ENCODE measurements around the gene PHF12.
"Not testable (repeated sequence)": the region's sequence is repeated elsewhere in the genome, so short reads cannot be mapped to it uniquely, and the experiment has no call there.

PHF12 gene

GRCh38 chr17:28937044-28937729 lies 14.1 kb downstream of the PHF12 start:
- in situ Hi-C loops (cut with MboI; ENCODE audit: low sequenced_read_pairs), result no loop called here

DNA sequence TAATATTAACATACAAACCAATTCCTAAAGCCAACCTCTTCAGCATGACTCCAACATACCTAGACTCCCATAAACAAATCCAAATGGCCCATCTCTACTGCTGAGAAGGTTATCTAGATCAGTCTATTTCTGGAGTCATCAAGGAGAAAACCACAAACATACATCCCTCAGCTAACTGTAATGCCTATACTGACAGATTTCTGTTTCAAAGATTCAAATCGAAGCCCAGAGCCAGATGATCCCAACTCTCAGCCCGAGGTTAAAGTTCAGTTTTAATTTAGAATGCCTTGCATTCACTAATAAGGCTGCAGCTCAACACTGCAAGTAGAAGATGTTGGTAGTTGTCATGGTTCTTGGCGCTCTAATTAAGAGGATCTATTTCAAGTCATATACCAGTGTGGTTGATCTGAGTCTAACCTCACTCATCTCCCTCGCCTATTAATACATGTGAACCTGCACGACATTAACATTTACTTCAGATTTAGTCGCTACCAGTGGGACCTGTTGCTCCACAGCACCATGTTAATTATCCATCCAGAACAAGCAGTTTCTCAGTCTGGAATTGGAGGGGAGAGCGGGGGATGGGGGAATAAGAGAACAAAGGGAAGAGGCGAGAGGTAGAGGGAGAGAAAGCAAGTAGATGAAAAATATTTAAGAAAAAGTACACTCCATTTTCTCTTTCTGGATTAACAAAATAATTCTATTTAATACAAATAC lies 15.4 kb downstream of the PHF12 start:
- in situ Hi-C loops (cut with MboI; ENCODE audit: low sequenced_read_pairs), result no loop called here

DNA sequence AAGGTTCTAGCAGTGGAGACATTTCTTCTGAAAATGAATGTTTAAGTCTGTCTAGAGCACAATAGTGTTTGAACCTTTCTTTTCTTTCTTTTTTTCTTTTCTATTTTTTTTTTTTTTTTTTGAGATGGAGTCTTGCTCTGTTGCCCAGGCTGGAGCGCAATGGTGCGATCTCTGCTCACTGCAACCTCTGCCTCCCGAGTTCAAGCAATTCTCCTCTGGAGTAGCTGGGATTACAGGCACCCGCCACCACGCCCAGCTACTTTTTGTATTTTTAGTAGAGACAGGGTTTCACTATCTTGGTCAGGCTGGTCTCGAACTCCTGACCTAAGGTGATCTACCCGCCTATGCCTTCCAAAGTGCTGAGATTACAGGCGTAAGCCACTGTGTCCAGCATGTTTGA lies 16.8 kb downstream of the PHF12 start:
- in situ Hi-C loops (cut with MboI; ENCODE audit: low sequenced_read_pairs), result not testable (repeated sequence)

- in situ Hi-C loops (cut with MboI; ENCODE audit: low sequenced_read_pairs), result no loop called here
Measured at GRCh38 chr17:28929787-28930186, 21.5 kb downstream of the PHF12 start.

- in situ Hi-C loops (cut with MboI; ENCODE audit: low sequenced_read_pairs), result no loop called here
Measured at GRCh38 chr17:28928061-28928460, 23.3 kb downstream of the PHF12 start.

DNA sequence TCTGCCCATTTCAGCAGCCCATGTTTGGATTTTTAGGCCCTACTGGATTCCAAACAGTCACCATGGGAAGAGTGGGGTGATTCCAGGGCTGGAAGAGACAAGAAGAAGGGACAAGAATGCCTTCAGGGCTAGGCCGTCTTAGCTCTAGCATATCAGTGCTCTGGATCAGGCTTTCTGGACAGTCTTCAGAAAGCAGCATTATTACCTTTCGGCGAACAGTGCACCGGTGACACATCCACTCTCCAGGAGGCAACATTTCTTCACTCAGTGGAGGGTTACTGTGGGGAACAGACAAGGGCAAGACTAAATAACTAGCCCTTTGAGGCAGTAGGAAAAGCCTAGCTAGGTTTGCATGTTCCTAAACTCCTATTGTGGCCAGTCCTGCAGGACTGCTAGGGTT lies 24.5 kb downstream of the PHF12 start:
- in situ Hi-C loops (cut with MboI; ENCODE audit: low sequenced_read_pairs), result no loop called here

- in situ Hi-C loops (cut with MboI; ENCODE audit: low sequenced_read_pairs), result no loop called here
Measured at GRCh38 chr17:28926366-28926765, 25.0 kb downstream of the PHF12 start.

DNA sequence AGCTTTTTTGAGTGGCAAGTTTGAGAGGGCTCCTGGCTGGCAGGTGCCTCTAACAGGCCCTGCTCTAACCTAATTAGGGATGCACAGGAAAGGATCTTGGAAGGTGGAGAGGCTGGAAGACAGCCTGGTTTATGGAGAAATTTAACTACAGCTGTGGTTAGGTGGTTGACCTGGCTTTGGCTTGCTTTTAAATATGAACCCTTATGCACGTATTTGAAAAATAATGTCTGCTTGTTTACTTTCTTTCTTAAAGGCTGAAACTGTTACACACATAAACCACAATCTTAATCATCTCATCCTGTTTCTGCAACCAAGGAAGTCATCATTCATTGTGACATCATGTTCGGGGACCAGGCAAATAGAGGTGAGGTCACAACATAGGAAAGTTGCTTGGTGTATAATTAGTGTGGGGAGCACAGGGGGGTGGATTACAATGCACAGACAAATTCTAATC lies 25.4 kb downstream of the PHF12 start:
- in situ Hi-C loops (cut with MboI; ENCODE audit: low sequenced_read_pairs), result no loop called here

GRCh38 chr17:28920201-28920600 lies 31.1 kb downstream of the PHF12 start:
- in situ Hi-C loops (cut with MboI; ENCODE audit: low sequenced_read_pairs), result no loop called here

- in situ Hi-C loops (cut with MboI; ENCODE audit: low sequenced_read_pairs), result no loop called here
Measured at GRCh38 chr17:28918295-28918694, 33.0 kb downstream of the PHF12 start.

GRCh38 chr17:28917465-28917864 lies 33.9 kb downstream of the PHF12 start:
- in situ Hi-C loops (cut with MboI; ENCODE audit: low sequenced_read_pairs), result no loop called here

GRCh38 chr17:28917029-28917428 lies 34.3 kb downstream of the PHF12 start:
- in situ Hi-C loops (cut with MboI; ENCODE audit: low sequenced_read_pairs), result no loop called here

GRCh38 chr17:28916302-28916934 lies 34.9 kb downstream of the PHF12 start:
- in situ Hi-C loops (cut with MboI; ENCODE audit: low sequenced_read_pairs), result no loop called here

- in situ Hi-C loops (cut with MboI; ENCODE audit: low sequenced_read_pairs), result no loop called here
Measured at GRCh38 chr17:28912938-28913333, 38.4 kb downstream of the PHF12 start.

DNA sequence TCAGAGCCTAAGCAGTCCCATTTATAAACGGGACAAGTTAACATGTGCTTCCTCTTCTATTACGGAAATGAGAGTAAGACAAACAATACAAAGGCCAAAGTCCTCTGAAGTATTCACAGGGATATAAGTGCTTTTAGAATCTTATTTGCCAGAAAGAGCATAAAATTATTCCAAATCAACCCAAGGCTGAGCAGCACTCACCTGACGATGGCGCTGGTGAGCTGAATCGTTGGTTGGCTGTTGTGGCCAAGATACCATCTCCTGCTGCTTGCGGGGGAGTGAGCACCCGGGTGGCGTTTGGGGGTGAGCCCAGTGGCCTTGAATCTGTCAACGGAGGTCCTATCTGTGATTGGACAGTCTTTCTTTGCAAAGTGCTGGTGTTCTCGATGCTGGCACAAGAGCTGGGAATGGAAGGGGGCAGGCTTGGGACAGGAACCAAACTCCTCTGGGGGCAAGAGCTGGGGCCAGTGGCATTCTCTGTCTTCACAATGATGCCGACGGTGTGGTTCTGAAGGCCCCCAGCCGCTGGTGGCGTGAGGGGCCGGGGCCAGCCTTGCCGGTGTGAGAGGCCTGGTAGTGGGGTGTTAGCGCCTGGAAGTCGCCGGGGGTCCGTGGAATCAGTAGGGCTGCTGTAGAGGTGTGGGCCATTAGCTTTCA lies 38.9 kb downstream of the PHF12 start:
- in situ Hi-C loops (cut with MboI; ENCODE audit: low sequenced_read_pairs), result no loop called here

- in situ Hi-C loops (cut with MboI; ENCODE audit: low sequenced_read_pairs), result no loop called here
Measured at GRCh38 chr17:28911411-28912045, 39.8 kb downstream of the PHF12 start.

DNA sequence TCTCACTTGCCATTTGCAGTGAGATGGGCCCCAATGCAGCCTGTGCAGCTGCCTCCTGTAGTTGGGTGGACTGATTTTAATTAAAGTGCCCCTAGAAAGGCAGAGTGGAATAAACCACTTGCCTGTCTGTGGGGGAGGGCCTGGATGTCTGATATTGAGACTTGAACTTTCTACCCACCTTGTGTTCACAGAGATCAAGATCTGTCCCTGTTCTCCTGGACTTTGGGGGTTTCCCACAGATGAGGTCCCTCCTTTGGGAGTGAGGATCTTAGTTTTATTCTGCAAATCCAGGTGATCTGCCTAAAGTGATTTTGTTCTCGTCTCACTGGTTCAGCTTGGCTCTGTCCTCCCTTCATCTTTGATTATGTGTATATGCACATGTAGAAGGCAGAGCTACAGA lies 40.8 kb downstream of the PHF12 start:
- in situ Hi-C loops (cut with MboI; ENCODE audit: low sequenced_read_pairs), result no loop called here

DNA sequence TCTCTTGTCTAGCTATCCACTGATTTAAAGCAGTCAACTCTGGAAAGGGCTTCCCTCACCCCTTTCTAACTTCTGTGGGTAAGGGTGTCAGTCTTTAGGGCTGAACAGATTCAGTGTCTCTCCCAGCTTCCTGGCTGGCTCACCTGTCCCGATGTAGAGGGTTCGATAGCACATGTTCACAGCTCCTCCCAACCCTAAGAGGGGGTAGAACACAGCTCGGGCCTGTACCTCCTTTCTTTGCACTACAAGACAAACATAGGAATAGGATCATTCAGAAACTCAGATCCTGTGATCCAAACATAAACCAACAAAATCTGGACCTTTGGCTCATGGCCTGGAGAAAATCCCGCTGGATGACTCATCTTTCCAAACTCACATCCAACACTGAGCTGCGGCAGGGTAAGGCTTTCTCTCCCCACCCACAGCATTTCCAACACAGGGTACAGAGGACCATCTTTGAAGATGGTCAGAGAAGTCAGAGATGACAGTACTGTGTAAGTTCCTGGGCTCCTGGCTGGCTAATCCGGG lies 42.6 kb downstream of the PHF12 start:
- in situ Hi-C loops (cut with MboI; ENCODE audit: low sequenced_read_pairs), result no loop called here

GRCh38 chr17:28907709-28908475 lies 43.4 kb downstream of the PHF12 start:
- in situ Hi-C loops (cut with MboI; ENCODE audit: low sequenced_read_pairs), result no loop called here

All from HL-60/S4 treated with phorbol 12-myristate 13-acetate at 8.2 ng/mL for 4 days and 3 days (cell line).